ENCODE data around the gene BOLA1. TPM values are rescaled to one million over a fixed set of nuclear protein-coding genes. Genes with fewer than 3 reads are reported as not detected.

Gene BOLA1
- total and polyA plus RNA-seq, 4 donors = 12.5 to 28.5 (median 15.5) TPM

DNA sequence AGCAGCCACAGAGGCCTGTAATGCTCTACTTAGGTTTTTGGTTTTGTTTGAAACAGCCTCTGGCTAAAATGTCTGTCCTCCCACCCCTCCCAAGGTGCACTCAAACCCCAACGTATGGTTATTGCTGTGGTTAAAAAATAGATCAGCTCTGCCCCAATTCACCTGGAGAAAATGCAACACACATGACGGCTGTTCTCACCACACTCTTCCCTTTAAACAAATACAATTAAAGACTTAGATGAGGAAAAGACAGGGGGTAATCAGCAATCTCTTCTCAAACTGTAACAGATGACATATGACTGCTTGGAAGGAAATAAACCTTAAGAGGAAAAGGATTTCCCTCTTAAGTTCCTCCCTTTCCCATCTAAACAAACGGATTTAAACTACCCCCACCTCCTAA lies 43.5 kb downstream of the BOLA1 start:
- Histone ChIP-seq H3K27me3 (ENCODE audit: control insufficient read depth in 3 of 3, insufficient read depth in 3 of 3, low read length in 2 of 3) (no peaks in the 10 kb centered on the region), H3K9ac (ENCODE audit: insufficient read depth in 1 of 2, low read length in 2 of 2) (no peak overlapping the region), H3K9me3 (ENCODE audit: control insufficient read depth in 4 of 4, insufficient read depth in 3 of 4, low read length in 3 of 4) (no peaks in the 10 kb centered on the region), H3K36me3 (ENCODE audit: control insufficient read depth in 4 of 4, insufficient read depth in 4 of 4, low read length in 4 of 4) (peaks cover 7 to 21% (median 14%) of the 10 kb centered on the region in 4 donors), H3K4me1 (ENCODE audit: control insufficient read depth in 5 of 5, insufficient read depth in 5 of 5, low read length in 5 of 5) (peaks cover 0 to 10% (median 5%) of the 10 kb centered on the region in 5 donors), H3K4me3 (no peak overlapping the region), H3K27ac (ENCODE audit: low read depth in 1 of 2, low read length in 1 of 2) (peak overlapping the region in 1 of 2 donors; percentile 6)
- no peak for TF ChIP-seq CTCF (IDR thresholded peaks at IDR 0.05; ENCODE audit: control extremely low read depth, extremely low read depth)
- 39 to 40% methylated on average over 3 of the region's 3 CpGs for WGBS, 2 donors
- DNase-seq (no peak), ATAC-seq (ENCODE audit: insufficient read depth, low FRiP score) (no peak)

GRCh38 chr1:149945206-149945605 lies 45.8 kb downstream of the BOLA1 start:
- Histone ChIP-seq H3K27me3 (ENCODE audit: control insufficient read depth in 3 of 3, insufficient read depth in 3 of 3, low read length in 2 of 3) (no peaks in the 10 kb centered on the region), H3K9ac (ENCODE audit: insufficient read depth in 1 of 2, low read length in 2 of 2) (no peak overlapping the region), H3K36me3 (ENCODE audit: control insufficient read depth in 4 of 4, insufficient read depth in 4 of 4, low read length in 4 of 4) (peaks cover 19 to 30% (median 21%) of the 10 kb centered on the region in 4 donors), H3K9me3 (ENCODE audit: control insufficient read depth in 4 of 4, insufficient read depth in 3 of 4, low read length in 3 of 4) (no peaks in the 10 kb centered on the region), H3K27ac (ENCODE audit: low read depth in 1 of 2, low read length in 1 of 2) (no peak overlapping the region), H3K4me1 (ENCODE audit: control insufficient read depth in 5 of 5, insufficient read depth in 5 of 5, low read length in 5 of 5) (peaks cover 0 to 5% (median 5%) of the 10 kb centered on the region in 5 donors), H3K4me3 (no peak overlapping the region)
- TF ChIP-seq CTCF (IDR thresholded peaks at IDR 0.05; ENCODE audit: control extremely low read depth, extremely low read depth) = no peak
- 97% methylated on average over 4 of the region's 4 CpGs for WGBS, 2 donors
- DNase-seq (no peak), ATAC-seq (ENCODE audit: insufficient read depth, low FRiP score) (no peak)

DNA sequence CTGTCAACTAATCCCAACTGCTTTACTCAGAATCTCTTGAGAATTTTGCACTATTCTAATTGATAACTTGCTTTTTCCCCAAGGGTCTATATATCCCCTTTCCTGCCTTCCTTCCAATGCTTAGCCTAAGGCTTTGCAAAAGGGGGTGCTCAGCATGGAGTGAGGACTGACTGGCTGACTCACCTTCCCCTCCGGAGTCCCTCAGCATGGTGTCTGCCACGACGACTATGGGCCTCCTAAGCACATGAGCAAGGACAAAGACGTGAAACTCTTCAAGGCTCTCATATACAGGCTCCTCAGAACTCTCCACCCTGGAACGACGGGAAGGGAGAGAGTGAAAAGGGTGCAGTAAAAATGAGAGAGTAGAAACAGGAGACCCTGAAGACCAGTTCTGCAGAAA lies 50.5 kb downstream of the BOLA1 start:
- no peak overlapping the region for H3K4me3 ChIP-seq
- 81 to 87% methylated on average over 6 of the region's 6 CpGs for WGBS, 2 donors
- ATAC-seq (ENCODE audit: insufficient read depth, low FRiP score) = no peak
- H3K9ac ChIP-seq (ENCODE audit: insufficient read depth in 1 of 2, low read length in 2 of 2) = no peak overlapping the region
- H3K4me1 ChIP-seq (ENCODE audit: control insufficient read depth in 5 of 5, insufficient read depth in 5 of 5, low read length in 5 of 5) = no peaks in the 10 kb centered on the region
- peaks cover 12 to 29% (median 16%) of the 10 kb centered on the region in 4 donors for H3K36me3 ChIP-seq (ENCODE audit: control insufficient read depth in 4 of 4, insufficient read depth in 4 of 4, low read length in 4 of 4)
- H3K27ac ChIP-seq (ENCODE audit: low read depth in 1 of 2, low read length in 1 of 2) = no peak overlapping the region
- DNase-seq = no peak
- H3K27me3 ChIP-seq (ENCODE audit: control insufficient read depth in 3 of 3, insufficient read depth in 3 of 3, low read length in 2 of 3) = no peaks in the 10 kb centered on the region
- H3K9me3 ChIP-seq (ENCODE audit: control insufficient read depth in 4 of 4, insufficient read depth in 3 of 4, low read length in 3 of 4) = no peaks in the 10 kb centered on the region
- no peak for TF ChIP-seq CTCF (IDR thresholded peaks at IDR 0.05; ENCODE audit: control extremely low read depth, extremely low read depth)

Other genes with a start within 250 kb of the BOLA1 start
- 10 to 100 TPM; 11.5 to 25.8 TPM for gene FCGR1A, start 116.9 kb upstream of the BOLA1 start, total RNA-seq
- gene FCGR1A, start 116.9 kb upstream of the BOLA1 start, polyA plus RNA-seq = 10 to 100 TPM; 78.0 to 94.4 TPM
- gene SV2A, start 18.3 kb downstream of the BOLA1 start, total RNA-seq = 1 to 10 TPM; 2.3 to 2.4 TPM
- under 1 TPM; 0.94 to 0.98 TPM for gene SV2A, start 18.3 kb downstream of the BOLA1 start, polyA plus RNA-seq
- gene SF3B4, start 28.2 kb downstream of the BOLA1 start, total RNA-seq = 10 to 100 TPM; 19.6 to 48.1 TPM
- 10 to 100 TPM; 37.2 to 38.3 TPM for gene SF3B4, start 28.2 kb downstream of the BOLA1 start, polyA plus RNA-seq
- gene MTMR11, start 37.3 kb downstream of the BOLA1 start, total RNA-seq = 10 to 100 TPM; 10.1 to 11.2 TPM
- gene MTMR11, start 37.3 kb downstream of the BOLA1 start, polyA plus RNA-seq = 1 to 10 TPM; 6.9 to 7.7 TPM
- 10 to 100 TPM; 26.4 to 28.3 TPM for gene OTUD7B, start 111.2 kb downstream of the BOLA1 start, total RNA-seq
- gene OTUD7B, start 111.2 kb downstream of the BOLA1 start, polyA plus RNA-seq = 1 to 10 TPM; 4.0 to 7.9 TPM
- 10 to 100 TPM; 31.0 to 86.7 TPM for gene VPS45, start 168.2 kb downstream of the BOLA1 start, total RNA-seq
- gene VPS45, start 168.2 kb downstream of the BOLA1 start, polyA plus RNA-seq = 10 to 100 TPM; 16.3 to 21.1 TPM

All from lung (tissue), 12 donors.